ENCODE data around the gene TPRN. TPM values are rescaled to one million over a fixed set of nuclear protein-coding genes. Genes with fewer than 3 reads are reported as not detected.

Gene TPRN
- total RNA-seq, 1 donor from 2014 or later: 19.8 TPM

DNA sequence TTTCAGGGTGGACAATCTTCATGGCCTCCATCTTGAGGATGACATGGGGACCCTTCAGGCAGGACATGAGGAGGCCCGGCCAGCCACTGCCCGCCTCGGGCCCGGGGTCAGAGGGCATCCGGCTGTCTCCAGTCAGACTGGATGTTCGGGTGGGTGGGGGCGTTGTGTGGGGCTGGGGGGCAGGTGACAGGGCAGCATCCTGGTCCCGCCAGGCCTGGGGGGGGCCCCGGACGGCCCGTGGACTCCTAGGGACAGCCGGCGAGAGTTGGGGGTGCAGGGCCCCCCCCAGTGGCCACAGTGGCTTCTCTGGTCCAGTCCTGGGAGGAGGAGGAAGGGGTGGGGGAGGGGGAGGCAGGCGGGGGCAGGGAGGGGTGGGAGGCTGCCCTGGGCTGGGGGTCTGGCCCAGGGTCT lies 20.6 kb upstream of the TPRN start:
- TF ChIP-seq, protein P1, sequence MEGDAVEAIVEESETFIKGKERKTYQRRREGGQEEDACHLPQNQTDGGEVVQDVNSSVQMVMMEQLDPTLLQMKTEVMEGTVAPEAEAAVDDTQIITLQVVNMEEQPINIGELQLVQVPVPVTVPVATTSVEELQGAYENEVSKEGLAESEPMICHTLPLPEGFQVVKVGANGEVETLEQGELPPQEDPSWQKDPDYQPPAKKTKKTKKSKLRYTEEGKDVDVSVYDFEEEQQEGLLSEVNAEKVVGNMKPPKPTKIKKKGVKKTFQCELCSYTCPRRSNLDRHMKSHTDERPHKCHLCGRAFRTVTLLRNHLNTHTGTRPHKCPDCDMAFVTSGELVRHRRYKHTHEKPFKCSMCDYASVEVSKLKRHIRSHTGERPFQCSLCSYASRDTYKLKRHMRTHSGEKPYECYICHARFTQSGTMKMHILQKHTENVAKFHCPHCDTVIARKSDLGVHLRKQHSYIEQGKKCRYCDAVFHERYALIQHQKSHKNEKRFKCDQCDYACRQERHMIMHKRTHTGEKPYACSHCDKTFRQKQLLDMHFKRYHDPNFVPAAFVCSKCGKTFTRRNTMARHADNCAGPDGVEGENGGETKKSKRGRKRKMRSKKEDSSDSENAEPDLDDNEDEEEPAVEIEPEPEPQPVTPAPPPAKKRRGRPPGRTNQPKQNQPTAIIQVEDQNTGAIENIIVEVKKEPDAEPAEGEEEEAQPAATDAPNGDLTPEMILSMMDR (IDR thresholded peaks at IDR 0.05): no peak
- peak overlapping the region; percentile 45 for H3K4me3 Mint-ChIP-seq (ENCODE audit: unreplicated experiment)
- H3K36me3 Mint-ChIP-seq (ENCODE audit: unreplicated experiment): no peaks in the 10 kb centered on the region
- H3K4me1 Mint-ChIP-seq (ENCODE audit: unreplicated experiment): peaks cover 11% of the 10 kb centered on the region
- no peaks in the 10 kb centered on the region for H3K27me3 Mint-ChIP-seq (ENCODE audit: unreplicated experiment)
- no peak for DNase-seq (ENCODE audit: extremely low spot score, unreplicated experiment)
- H3K9me3 Mint-ChIP-seq (ENCODE audit: unreplicated experiment): no peaks in the 10 kb centered on the region
- no peak overlapping the region for H3K27ac Mint-ChIP-seq (ENCODE audit: unreplicated experiment)

DNA sequence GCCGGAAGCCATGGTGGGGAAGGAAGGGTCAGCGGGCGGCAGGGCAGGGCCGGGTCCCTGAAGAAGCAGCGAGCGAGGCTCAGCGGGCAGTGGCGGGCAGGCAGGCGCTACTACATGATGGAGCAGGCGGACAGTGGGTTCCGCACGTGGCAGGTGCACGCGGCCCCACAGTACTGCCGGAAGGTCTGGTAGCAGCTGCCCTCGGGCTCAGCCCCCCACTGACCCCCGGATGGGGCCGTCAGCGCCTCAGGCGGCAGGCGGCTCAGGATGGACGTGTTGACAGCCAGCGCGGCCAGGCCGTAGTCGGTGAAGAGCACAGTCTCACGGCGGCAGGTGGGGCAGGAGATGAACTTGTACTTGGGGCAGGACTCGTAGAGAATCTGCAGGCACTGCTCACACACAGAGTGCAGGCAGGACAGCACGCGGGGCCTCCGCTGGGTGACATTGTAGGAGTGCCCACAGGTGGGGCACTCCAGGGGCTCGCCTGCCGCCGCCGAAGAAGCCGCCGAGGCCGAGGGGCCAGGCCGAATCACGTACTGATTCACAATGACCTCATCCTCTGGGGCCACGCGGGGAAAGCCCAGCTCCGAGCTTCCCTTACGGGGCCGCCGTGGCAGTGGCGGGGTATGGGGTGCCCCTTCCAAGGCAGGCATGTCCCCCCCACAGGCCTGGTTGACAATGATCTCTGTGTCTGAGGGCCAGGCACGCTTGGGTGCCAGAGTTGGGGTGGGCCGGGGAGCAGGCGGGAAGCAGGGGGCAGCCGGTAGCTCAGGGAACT lies 20.0 kb upstream of the TPRN start:
- no peaks in the 10 kb centered on the region for H3K9me3 Mint-ChIP-seq (ENCODE audit: unreplicated experiment)
- TF ChIP-seq, protein P1 (IDR thresholded peaks at IDR 0.05): no peak
- no peaks in the 10 kb centered on the region for H3K36me3 Mint-ChIP-seq (ENCODE audit: unreplicated experiment)
- no peaks in the 10 kb centered on the region for H3K27me3 Mint-ChIP-seq (ENCODE audit: unreplicated experiment)
- H3K4me1 Mint-ChIP-seq (ENCODE audit: unreplicated experiment): peaks cover 11% of the 10 kb centered on the region
- no peak overlapping the region for H3K27ac Mint-ChIP-seq (ENCODE audit: unreplicated experiment)
- no peak for DNase-seq (ENCODE audit: extremely low spot score, unreplicated experiment)
- H3K4me3 Mint-ChIP-seq (ENCODE audit: unreplicated experiment): peak overlapping the region; percentile 45

DNA sequence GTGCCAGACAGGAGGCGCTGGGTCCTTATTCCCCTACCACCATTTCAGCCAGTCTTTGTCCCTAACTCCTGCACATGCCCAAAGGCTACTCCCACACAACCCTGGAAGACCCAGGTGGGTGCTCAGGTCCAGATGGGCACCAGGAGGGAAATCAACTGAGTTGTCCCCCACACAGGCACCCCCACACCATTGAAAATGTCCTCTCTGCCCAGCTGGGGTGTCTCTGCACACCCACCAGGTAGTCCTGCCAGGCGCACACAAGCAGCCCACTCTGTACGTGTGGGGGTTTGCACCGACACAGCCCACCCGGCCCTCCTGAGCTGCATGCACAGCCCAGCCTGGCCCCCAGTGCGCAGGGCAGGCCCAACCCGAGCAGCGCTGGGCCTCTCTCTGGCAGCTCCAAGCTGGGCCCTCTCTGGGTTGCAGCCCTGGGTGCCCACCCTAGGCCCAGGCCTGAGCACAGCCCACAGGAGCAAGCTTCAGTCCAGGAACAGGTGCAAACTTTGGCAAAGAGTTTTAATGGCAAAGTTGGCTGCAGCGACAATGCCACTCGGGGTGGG lies 19.3 kb upstream of the TPRN start:
- Mint-ChIP-seq H3K4me3 (ENCODE audit: unreplicated experiment) (no peak overlapping the region), H3K27ac (ENCODE audit: unreplicated experiment) (no peak overlapping the region), H3K4me1 (ENCODE audit: unreplicated experiment) (peaks cover 11% of the 10 kb centered on the region), H3K9me3 (ENCODE audit: unreplicated experiment) (no peaks in the 10 kb centered on the region), H3K36me3 (ENCODE audit: unreplicated experiment) (no peaks in the 10 kb centered on the region), H3K27me3 (ENCODE audit: unreplicated experiment) (no peaks in the 10 kb centered on the region)
- TF ChIP-seq, protein P1 (IDR thresholded peaks at IDR 0.05): no peak
- DNase-seq (ENCODE audit: extremely low spot score, unreplicated experiment): no peak

DNA sequence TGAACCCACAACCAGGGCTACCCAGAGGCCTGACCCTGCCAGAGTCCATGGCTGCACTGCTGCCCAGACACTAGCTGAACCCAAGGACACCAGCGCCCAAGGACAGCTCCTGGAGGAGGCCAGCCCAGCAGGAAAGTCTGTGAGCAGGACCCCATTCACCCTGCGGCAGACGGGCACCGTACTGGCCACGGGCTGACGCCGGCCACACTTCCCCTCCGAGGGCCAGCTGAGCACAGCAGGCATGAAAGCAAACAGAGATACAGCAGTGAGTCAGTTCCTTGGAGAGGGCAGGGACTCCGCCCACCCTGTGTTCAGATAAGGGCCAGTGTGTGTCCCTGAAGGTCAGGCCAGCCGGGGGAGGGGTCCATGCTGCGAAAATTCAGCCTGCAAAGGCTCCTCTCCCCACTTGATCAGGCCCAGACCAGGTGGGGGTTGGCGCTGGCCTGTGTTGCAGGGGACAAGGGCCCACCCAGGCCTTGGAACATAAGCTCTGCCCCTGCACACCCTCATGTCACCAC lies 18.3 kb upstream of the TPRN start:
- Mint-ChIP-seq H3K9me3 (ENCODE audit: unreplicated experiment) (no peaks in the 10 kb centered on the region), H3K27me3 (ENCODE audit: unreplicated experiment) (no peaks in the 10 kb centered on the region)

More for the DNA sequence above, 18.3 kb upstream of the TPRN start:
- Mint-ChIP-seq H3K27ac (ENCODE audit: unreplicated experiment) (no peak overlapping the region), H3K4me3 (ENCODE audit: unreplicated experiment) (no peak overlapping the region), H3K4me1 (ENCODE audit: unreplicated experiment) (peaks cover 10% of the 10 kb centered on the region), H3K36me3 (ENCODE audit: unreplicated experiment) (no peaks in the 10 kb centered on the region)
- TF ChIP-seq, protein P1 (IDR thresholded peaks at IDR 0.05): no peak
- no peak for DNase-seq (ENCODE audit: extremely low spot score, unreplicated experiment)

Data from osteocyte (in vitro differentiated cells).